CD4-positive, alpha-beta T cell treated with Interleukin-4 for 4 hours (primary cell): ENCODE measurements around the gene DDX28.
A peak's percentile ranks its signal among the peaks of the same experiment; 100 is the strongest.
"Not testable (repeated sequence)": the region's sequence is repeated elsewhere in the genome, so short reads cannot be mapped to it uniquely, and the experiment has no call there.

Experiments
- DNase-seq: peaks from one replicate; pipeline ENCODE4 v3.0.0-alpha.2; 2020

The DDX28 gene

GRCh38 chr16:68035227-68035626 lies 12.2 kb upstream of the DDX28 start:
- no peak for DNase-seq

GRCh38 chr16:68033101-68033500 lies 10.1 kb upstream of the DDX28 start:
- DNase-seq = no peak

- peak; percentile 18 for DNase-seq
Measured at GRCh38 chr16:68031951-68032350, 8.9 kb upstream of the DDX28 start.

- DNase-seq = not testable (repeated sequence)
Measured at GRCh38 chr16:68030108-68030507, 7.1 kb upstream of the DDX28 start.

- DNase-seq = no peak
Measured at GRCh38 chr16:68028996-68029395, 6.0 kb upstream of the DDX28 start.

- no peak for DNase-seq
Measured at GRCh38 chr16:68022278-68022727, 729 bp downstream of the DDX28 start.

- no peak for DNase-seq
Measured at GRCh38 chr16:68021490-68021889, 1.5 kb downstream of the DDX28 start.

GRCh38 chr16:68019167-68019680 lies 3.8 kb downstream of the DDX28 start:
- no peak for DNase-seq

GRCh38 chr16:68015681-68016080 lies 7.4 kb downstream of the DDX28 start, which contains the start of gene DPEP2NB:
DPEP2NB (minus strand) TSS chr16:68015911; CDS start chr16:68015770, 141 bp downstream.
- no peak for DNase-seq

GRCh38 chr16:68013440-68013839 lies 9.6 kb downstream of the DDX28 start:
- DNase-seq = no peak

GRCh38 chr16:68009872-68010271 lies 13.2 kb downstream of the DDX28 start:
- not testable (repeated sequence) for DNase-seq

GRCh38 chr16:68009157-68009735 lies 13.8 kb downstream of the DDX28 start:
- DNase-seq = no peak

GRCh38 chr16:68005786-68006286 lies 17.2 kb downstream of the DDX28 start:
- peak; percentile 91 for DNase-seq

- no peak for DNase-seq
Measured at GRCh38 chr16:68005211-68005610, 17.8 kb downstream of the DDX28 start.

GRCh38 chr16:68003031-68003430 lies 20.0 kb downstream of the DDX28 start:
- DNase-seq = no peak

- DNase-seq = no peak
Measured at GRCh38 chr16:68000450-68000849, 22.6 kb downstream of the DDX28 start.

GRCh38 chr16:67999985-68000384 lies 23.0 kb downstream of the DDX28 start:
- DNase-seq = no peak

- DNase-seq = peak; percentile 74
Measured at GRCh38 chr16:67998779-67999688, 24.0 kb downstream of the DDX28 start, which contains the start of gene DPEP2. DPEP2 (minus strand) TSS chr16:67999484; CDS start chr16:67993212, 6,272 bp downstream.

- DNase-seq = not testable (repeated sequence)
Measured at GRCh38 chr16:67998231-67998778, 24.7 kb downstream of the DDX28 start.

- DNase-seq = no peak
Measured at GRCh38 chr16:67996666-67997065, 26.4 kb downstream of the DDX28 start.

GRCh38 chr16:67995423-67995822 lies 27.6 kb downstream of the DDX28 start:
- peak; percentile 48 for DNase-seq

GRCh38 chr16:67994040-67994408 lies 29.0 kb downstream of the DDX28 start:
- not testable (repeated sequence) for DNase-seq
